Heart left ventricle (tissue), 16 donors: ENCODE data around the gene LPP. TPM values are rescaled to one million over a fixed set of nuclear protein-coding genes. Genes with fewer than 3 reads are reported as not detected.

Experiments used
- ATAC-seq, 4 donors: fragments of 200-7000 bp; cut with Tn5 transposase; one replicate each; pipeline ENCODE4 v1.9.1; 2020 to 2022; ENCODE audit warnings: moderate library complexity in 4 of 4, mild to moderate bottlenecking in 3 of 4, moderate number of reproducible peaks in 1 of 4
- DNase-seq, 5 donors: peaks; one replicate each; pipeline ENCODE4 v3.0.0-alpha.2; 2020
- H3K27ac ChIP-seq, 12 donors: fragments of 200-600 bp; sonication (generic) in 4 of 12; one replicate each; pipeline versions ENCODE4 v1.5.0 to v1.8.0; 2016 to 2022; ENCODE audit warnings: mild to moderate bottlenecking in 2 of 12
- H3K27me3 ChIP-seq, 9 donors: fragments of 200-600 bp; sonication (generic) in 2 of 9; one replicate each; pipeline versions ENCODE4 v1.5.1 to v1.8.0; 2016 to 2022; ENCODE audit warnings: mild to moderate bottlenecking in 3 of 9
- H3K36me3 ChIP-seq, 9 donors: fragments of 200-600 bp; sonication (generic) in 2 of 9; one replicate each; pipeline versions ENCODE4 v1.5.0 to v1.8.0; 2018 to 2022; ENCODE audit warnings: mild to moderate bottlenecking in 2 of 9
- H3K4me1 ChIP-seq, 12 donors: fragments of 200-600 bp; sonication (generic) in 4 of 12; one replicate each; pipeline versions ENCODE4 v1.5.0 to v1.8.0; 2016 to 2022; ENCODE audit warnings: mild to moderate bottlenecking in 3 of 12
- H3K4me3 ChIP-seq, 12 donors: fragments of 200-600 bp; sonication (generic) in 4 of 12; one replicate each; pipeline versions ENCODE4 v1.5.0 to v1.8.0; 2017 to 2022; ENCODE audit warnings: mild to moderate bottlenecking in 9 of 12, moderate library complexity in 4 of 12
- H3K9me3 ChIP-seq, 12 donors: fragments of 200-600 bp; sonication (generic) in 4 of 12; one replicate each; pipeline versions ENCODE4 v1.5.0 to v1.8.0; 2016 to 2022; ENCODE audit warnings: mild to moderate bottlenecking in 1 of 12
- POLR2A ChIP-seq, 2 donors: fragments of 450-650 bp; IDR thresholded peaks; one replicate each; pipeline ENCODE4 v1.6.1; 2017; ENCODE audit warnings: antibody characterized with exemption in 2 of 2, mild to moderate bottlenecking in 2 of 2, moderate library complexity in 2 of 2
- WGBS, 4 donors: extraction: QIAGEN DNeasy Blood & Tissue Kit in 2 of 4; methylation state at CpG; one replicate each; pipeline versions ENCODE4 v1.1.5 to v1.1.7; 2013 to 2018; 5-methylcytosine and 5-hydroxymethylcytosine counted together
- intact Hi-C, 10 donors: fragments of 100-400 bp; cut with DNase I; formaldehyde crosslinking; loops; one replicate each; pipeline versions ENCODE4 v1.11.1 to v1.14.2; 2022
- polyA plus RNA-seq, 2 donors: library from polyadenylated mRNA; stranded (reverse); fragments of 200-250 nt; gene quantifications; one replicate each; pipeline ENCODE4 v1.2.3, GENCODE V29; 2013
- total RNA-seq, 9 donors: library from RNA; depleted of rRNA in 2 of 9; stranded (reverse); fragments of >200 nt in 2 of 9; fragmentation: NEBNext Ultra II Directional in 3 of 9; extraction: Animal tissue kit (Norgen Biotek cat#: 25700) in 3 of 9; gene quantifications; one replicate each; pipeline versions ENCODE4 v1.1.0 to v1.2.4, GENCODE V29; 2016 to 2023
- TF ChIP-seq, protein P1 (sequence below), 12 donors: fragments of 200-600 bp; sonication (generic) in 4 of 12; IDR thresholded peaks; one replicate each; pipeline versions ENCODE4 v1.5.0 to v1.8.0; 2018 to 2022; ENCODE audit warnings: antibody characterized with exemption in 12 of 12, mild to moderate bottlenecking in 5 of 12
- donor health status: ischemic (EF 13 %, LVEDD 7.1; RV severe dilation, severe dysfunction).
- donor health status: healthy with polysubstance abuse.
- donor health status: DM: no; HTN: yes; CAD: no.
- donor health status: DM: no; HTN: no; CAD: no.
- donor health status: ischemic (EF 25% LVEDD 6.9; RV normal size, moderate dysfunction).
- donor health status: ischemic (EF 25% LVEDD 5.7; RV mildly dilated, moderate dysfunction).
- donor health status: healthy.
- donor health status: DM: yes; HTN: yes; CAD: no.
- donor health status: ischemic (EF 35%, LVEDD 5.7; RV mildly dilated, moderate dysfunction).
- donor health status: nonischemic (EF 11% LVEDD 7.7; RV severe dilation, severe dysfunction).
- donor health status: DM: yes; HTN: yes; CAD: no.
- donor health status: PGD.
- donor health status: ischemic (EF 29% LVEDD 5.4; RV normal size, mild dysfunction).
- donor health status: nonischemic (EF 23%, LVEDD 6.1; RV moderate dilation, normal function).

Gene LPP
- total and polyA plus RNA-seq, 11 donors, result 9.2 to 178 (median 100) TPM

DNA sequence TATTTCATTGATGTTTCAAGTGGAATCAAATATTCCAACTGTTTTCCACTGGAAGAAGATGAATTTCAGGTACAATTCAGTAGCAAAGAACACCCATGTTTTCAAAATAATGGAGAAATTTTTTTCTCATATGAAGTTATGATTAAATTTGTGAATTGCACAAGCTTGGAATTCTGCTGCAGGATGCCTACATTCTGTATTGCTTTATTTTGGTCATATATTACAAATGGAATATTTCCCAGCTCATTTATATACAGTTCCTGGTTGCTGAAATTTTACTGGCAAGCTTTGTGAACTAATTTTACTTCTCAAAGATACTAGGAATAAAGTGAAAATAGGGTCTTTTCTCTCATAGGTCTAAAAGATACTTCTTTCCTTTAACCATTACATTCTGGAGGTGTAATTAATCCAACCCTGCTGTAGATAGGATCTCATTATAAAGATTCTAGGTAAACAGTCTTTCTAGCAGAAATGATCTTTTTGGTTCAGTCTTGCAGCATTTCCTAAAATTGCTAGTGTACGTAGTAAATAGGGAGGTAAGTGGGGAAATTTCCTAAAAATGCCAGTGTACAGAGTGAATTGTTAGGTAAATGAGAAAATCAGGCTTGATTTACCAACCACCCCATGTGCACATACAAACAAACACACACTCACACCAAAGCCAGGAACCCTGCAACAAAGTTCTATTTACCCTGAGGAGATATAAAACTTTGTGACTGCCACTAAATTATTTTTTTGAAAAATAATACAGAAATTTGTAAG, 624.3 kb downstream of the LPP start:
- H3K4me1 ChIP-seq, result peaks cover 5 to 79% (median 29%) of the 10 kb centered on the region in 12 donors
- TF ChIP-seq, protein P1, sequence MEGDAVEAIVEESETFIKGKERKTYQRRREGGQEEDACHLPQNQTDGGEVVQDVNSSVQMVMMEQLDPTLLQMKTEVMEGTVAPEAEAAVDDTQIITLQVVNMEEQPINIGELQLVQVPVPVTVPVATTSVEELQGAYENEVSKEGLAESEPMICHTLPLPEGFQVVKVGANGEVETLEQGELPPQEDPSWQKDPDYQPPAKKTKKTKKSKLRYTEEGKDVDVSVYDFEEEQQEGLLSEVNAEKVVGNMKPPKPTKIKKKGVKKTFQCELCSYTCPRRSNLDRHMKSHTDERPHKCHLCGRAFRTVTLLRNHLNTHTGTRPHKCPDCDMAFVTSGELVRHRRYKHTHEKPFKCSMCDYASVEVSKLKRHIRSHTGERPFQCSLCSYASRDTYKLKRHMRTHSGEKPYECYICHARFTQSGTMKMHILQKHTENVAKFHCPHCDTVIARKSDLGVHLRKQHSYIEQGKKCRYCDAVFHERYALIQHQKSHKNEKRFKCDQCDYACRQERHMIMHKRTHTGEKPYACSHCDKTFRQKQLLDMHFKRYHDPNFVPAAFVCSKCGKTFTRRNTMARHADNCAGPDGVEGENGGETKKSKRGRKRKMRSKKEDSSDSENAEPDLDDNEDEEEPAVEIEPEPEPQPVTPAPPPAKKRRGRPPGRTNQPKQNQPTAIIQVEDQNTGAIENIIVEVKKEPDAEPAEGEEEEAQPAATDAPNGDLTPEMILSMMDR (IDR thresholded peaks at IDR 0.05), result no peak
- no peak for TF ChIP-seq POLR2A (IDR thresholded peaks at IDR 0.05)
- intact Hi-C loops, result loop anchor here in 2 of 10 donors (10.0 kb wide), 2 partner anchors 167 to 1033 kb away; partner anchors contain the start of gene BCL6 (in 1 of the 2)
- WGBS, 4 donors, result 93 to 100% (median 99%) methylated on average over 1 of the region's 1 CpG
- H3K9me3 ChIP-seq, result no peaks in the 10 kb centered on the region
- DNase-seq (no peak), ATAC-seq (no peak)
- no peaks in the 10 kb centered on the region for H3K36me3 ChIP-seq
- H3K27ac ChIP-seq, result no peak overlapping the region
- no peak overlapping the region for H3K4me3 ChIP-seq
- H3K27me3 ChIP-seq, result no peaks in the 10 kb centered on the region

DNA sequence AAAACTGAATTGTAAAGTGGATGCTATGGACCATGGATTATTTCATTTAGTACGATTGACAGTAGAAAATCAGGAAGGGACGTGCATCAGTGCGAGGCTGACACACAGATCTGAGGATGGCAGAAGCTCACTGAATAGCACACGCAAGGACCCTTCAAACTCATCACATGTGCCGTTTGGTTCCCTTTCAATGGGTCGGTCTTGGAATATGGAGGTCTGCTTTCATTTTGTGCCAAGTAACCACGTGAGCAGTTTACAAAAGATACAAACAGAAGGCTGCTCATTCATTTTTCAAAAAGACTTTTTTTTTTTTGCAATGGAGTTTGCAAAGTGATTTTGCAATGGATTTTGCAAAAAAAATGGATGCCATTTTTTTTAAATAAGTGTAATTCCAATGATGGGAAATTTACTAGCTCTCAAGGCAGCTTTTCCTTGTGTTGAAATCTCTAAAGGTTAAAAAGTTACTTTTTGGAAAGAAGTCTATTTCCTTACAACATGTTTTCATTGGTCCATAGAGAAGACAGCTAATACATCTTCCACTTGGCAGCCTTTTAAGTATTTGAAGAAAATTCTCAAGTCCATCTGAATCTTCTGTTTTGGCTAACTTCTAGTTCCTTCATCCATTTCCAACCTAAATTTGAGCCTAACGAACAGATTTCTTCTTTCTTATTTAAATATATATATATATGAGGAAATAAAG, 625.5 kb downstream of the LPP start:
- WGBS, 4 donors, result 89 to 93% (median 90%) methylated on average over 8 of the region's 8 CpGs
- no peak for DNase-seq
- Histone ChIP-seq H3K9me3 (no peaks in the 10 kb centered on the region), H3K4me3 (peak overlapping the region in 1 of 12 donors; percentile 2), H3K36me3 (no peaks in the 10 kb centered on the region), H3K4me1 (peaks cover 5 to 75% (median 28%) of the 10 kb centered on the region in 12 donors), H3K27me3 (no peaks in the 10 kb centered on the region), H3K27ac (peak overlapping the region in 10 of 12 donors; percentile 6 to 87 (median 56))
- TF ChIP-seq, protein P1 (IDR thresholded peaks at IDR 0.05), result no peak
- TF ChIP-seq POLR2A (IDR thresholded peaks at IDR 0.05), result no peak
- intact Hi-C loops, result loop anchor here in 2 of 10 donors (10.0 kb wide), 2 partner anchors 165 to 1035 kb away; partner anchors contain the start of gene BCL6 (in 1 of the 2)
- ATAC-seq, result no peak

DNA sequence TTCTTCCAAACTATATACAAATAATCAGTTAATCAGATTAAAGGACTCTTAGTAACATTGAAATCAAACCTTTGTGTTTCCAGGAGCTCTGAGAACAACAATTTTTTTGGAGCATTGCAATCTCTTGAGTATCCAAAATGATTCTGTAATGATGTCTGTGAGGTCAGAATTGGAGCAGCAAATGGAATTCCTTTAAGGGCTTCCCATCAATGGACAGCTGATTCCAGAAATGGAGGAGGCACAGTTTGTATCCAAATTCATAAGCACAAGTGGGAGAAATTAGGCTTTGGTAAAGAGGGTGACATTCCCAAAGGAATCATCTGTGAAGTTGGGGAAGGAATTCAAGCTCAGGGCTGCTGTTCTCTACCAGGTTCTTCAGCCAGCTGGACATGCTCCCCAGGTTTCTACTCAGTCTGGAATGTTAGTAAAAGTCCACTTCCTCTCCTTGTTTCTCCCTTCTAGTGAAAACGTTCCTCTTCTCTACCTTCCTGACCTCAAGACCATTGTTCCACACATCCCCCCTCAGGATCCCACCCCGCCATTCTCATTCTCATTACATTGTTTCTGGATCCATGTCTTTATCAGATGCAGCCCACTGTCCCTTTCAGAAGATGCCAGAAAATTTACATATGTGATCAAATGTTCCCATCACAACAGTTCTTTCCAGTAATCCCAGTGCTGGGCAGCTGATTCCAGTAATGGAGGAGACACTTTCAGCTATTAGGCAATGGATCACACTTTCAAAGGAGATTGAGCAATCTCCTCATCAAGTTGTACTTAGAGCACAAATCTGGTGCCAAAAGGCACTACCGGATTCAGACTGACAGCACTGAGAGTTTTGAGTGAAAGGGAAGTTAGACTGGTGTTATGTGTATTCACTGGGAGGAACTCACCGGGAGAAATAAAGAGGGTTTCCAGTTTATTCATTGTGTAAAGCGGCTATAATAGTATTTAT, 626.5 kb downstream of the LPP start:
- DNase-seq (peak in 2 of 5 donors; percentile 34 to 39), ATAC-seq (peak; percentile 52 to 92 (median 67))
- intact Hi-C loops, result no loop called here
- Histone ChIP-seq H3K4me1 (peaks cover 5 to 74% (median 27%) of the 10 kb centered on the region in 12 donors), H3K4me3 (no peak overlapping the region), H3K27me3 (no peaks in the 10 kb centered on the region), H3K27ac (peak overlapping the region in 11 of 12 donors; percentile 17 to 87 (median 54)), H3K36me3 (no peaks in the 10 kb centered on the region), H3K9me3 (no peaks in the 10 kb centered on the region)
- no peak for TF ChIP-seq POLR2A (IDR thresholded peaks at IDR 0.05)
- TF ChIP-seq, protein P1 (IDR thresholded peaks at IDR 0.05), result no peak
- WGBS, 4 donors, result 71 to 75% (median 72%) methylated on average over 5 of the region's 5 CpGs
